ENCODE measurements around the gene C7orf57.

C7orf57 gene

DNA sequence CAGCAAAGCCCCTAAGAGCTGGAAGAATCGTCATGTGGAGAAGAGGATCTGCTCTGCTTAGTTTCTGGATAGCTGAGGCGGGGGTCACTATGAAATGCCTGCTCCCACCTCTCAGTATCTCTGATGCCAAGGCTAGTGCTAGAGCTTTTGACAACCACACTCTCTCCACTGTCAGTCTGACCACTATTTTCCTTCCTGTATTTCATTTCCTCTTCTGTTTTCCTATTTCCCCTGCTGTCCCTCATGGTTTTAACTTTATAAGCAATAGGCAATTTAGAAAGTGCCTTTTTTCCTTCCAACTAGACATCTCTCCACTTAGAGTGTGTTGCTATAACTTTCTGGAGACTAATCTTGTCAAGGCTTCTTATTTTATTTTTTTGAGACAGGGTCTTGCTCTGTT is 23.6 kb downstream of the C7orf57 start:
- Histone ChIP-seq H3K27ac (ENCODE audit: low read depth, low read length, poor library complexity, severe bottlenecking) (no peak overlapping the region), H3K4me2 (ENCODE audit: low read length) (no peak overlapping the region), H3K4me3 (ENCODE audit: low read depth, low read length, poor library complexity, severe bottlenecking) (no peak overlapping the region), H2AFZ (ENCODE audit: low read length) (no peak overlapping the region), H3F3A (ENCODE audit: insufficient read depth, low read length) (no peaks in the 10 kb centered on the region), H3K36me3 (ENCODE audit: insufficient read depth, low read length) (no peaks in the 10 kb centered on the region), H3K27me3 (ENCODE audit: insufficient read depth, low read length) (no peaks in the 10 kb centered on the region), H3K4me1 (ENCODE audit: insufficient read depth, low read length, severe bottlenecking) (no peaks in the 10 kb centered on the region), H3K9ac (ENCODE audit: low read length) (no peak overlapping the region), H3K79me2 (ENCODE audit: insufficient read depth, low read length) (no peaks in the 10 kb centered on the region), H3K9me2 (ENCODE audit: low read depth, low read length) (no peaks in the 10 kb centered on the region), H4K20me1 (ENCODE audit: insufficient read depth, low read length) (no peaks in the 10 kb centered on the region), H3K9me3 (ENCODE audit: low read length) (peaks cover 13% of the 10 kb centered on the region; the same call in 1 of the 2 replicates)
- TF ChIP-seq, protein P1, sequence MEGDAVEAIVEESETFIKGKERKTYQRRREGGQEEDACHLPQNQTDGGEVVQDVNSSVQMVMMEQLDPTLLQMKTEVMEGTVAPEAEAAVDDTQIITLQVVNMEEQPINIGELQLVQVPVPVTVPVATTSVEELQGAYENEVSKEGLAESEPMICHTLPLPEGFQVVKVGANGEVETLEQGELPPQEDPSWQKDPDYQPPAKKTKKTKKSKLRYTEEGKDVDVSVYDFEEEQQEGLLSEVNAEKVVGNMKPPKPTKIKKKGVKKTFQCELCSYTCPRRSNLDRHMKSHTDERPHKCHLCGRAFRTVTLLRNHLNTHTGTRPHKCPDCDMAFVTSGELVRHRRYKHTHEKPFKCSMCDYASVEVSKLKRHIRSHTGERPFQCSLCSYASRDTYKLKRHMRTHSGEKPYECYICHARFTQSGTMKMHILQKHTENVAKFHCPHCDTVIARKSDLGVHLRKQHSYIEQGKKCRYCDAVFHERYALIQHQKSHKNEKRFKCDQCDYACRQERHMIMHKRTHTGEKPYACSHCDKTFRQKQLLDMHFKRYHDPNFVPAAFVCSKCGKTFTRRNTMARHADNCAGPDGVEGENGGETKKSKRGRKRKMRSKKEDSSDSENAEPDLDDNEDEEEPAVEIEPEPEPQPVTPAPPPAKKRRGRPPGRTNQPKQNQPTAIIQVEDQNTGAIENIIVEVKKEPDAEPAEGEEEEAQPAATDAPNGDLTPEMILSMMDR (IDR thresholded peaks at IDR 0.05; ENCODE audit: low read length) = no peak
- no peak for TF ChIP-seq EZH2 (IDR thresholded peaks at IDR 0.05; ENCODE audit: borderline replicate concordance, low read length)

DNA sequence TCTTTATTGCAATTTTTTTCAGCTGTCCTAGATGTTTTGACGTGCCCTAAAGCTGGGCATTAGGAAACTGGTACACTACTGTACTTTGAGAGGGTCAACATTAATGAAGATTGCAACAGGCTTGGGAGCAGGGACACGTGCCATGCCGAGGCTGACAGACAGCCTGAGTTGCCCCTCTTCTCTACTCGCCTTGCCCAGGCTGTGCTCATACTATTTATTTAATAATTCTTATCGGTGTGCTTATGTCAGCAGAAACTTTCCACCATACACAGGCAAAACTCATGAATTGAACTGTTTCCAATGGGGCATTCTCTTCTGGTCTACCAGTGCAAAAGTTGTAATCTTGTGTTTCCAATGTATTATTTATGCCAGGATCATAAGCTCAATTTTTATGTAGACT is 24.4 kb downstream of the C7orf57 start:
- peaks cover 13% of the 10 kb centered on the region; the same call in 1 of the 2 replicates for H3K9me3 ChIP-seq (ENCODE audit: low read length)
- H3K9me2 ChIP-seq (ENCODE audit: low read depth, low read length) = no peaks in the 10 kb centered on the region
- H3K4me1 ChIP-seq (ENCODE audit: insufficient read depth, low read length, severe bottlenecking) = no peaks in the 10 kb centered on the region
- TF ChIP-seq, protein P1 (IDR thresholded peaks at IDR 0.05; ENCODE audit: low read length) = no peak
- no peak for TF ChIP-seq EZH2 (IDR thresholded peaks at IDR 0.05; ENCODE audit: borderline replicate concordance, low read length)
- no peak overlapping the region for H3K9ac ChIP-seq (ENCODE audit: low read length)
- H3K36me3 ChIP-seq (ENCODE audit: insufficient read depth, low read length) = no peaks in the 10 kb centered on the region
- H3K4me3 ChIP-seq (ENCODE audit: low read depth, low read length, poor library complexity, severe bottlenecking) = no peak overlapping the region
- H4K20me1 ChIP-seq (ENCODE audit: insufficient read depth, low read length) = no peaks in the 10 kb centered on the region
- no peak overlapping the region for H2AFZ ChIP-seq (ENCODE audit: low read length)
- H3K79me2 ChIP-seq (ENCODE audit: insufficient read depth, low read length) = no peaks in the 10 kb centered on the region
- H3K27me3 ChIP-seq (ENCODE audit: insufficient read depth, low read length) = no peaks in the 10 kb centered on the region
- H3K4me2 ChIP-seq (ENCODE audit: low read length) = no peak overlapping the region
- no peak overlapping the region for H3K27ac ChIP-seq (ENCODE audit: low read depth, low read length, poor library complexity, severe bottlenecking)
- H3F3A ChIP-seq (ENCODE audit: insufficient read depth, low read length) = no peaks in the 10 kb centered on the region

DNA sequence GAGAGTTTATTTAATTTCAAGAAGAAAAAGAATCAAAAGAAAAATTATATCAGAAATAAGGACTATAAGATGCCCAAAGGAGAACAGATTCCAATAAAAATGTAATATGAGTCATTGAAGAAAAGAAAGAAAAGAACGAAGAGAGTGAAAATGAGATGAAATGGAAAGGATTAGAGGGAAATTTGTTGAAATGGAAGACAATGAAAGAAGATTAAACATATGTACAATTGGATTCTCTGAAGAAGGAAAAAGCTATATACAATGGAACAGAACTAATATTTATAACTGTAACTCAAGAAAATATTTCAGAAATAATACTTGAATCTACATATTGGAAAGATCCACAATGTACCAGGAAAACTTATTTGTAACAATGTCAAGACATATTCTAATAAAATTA is 28.6 kb downstream of the C7orf57 start:
- Histone ChIP-seq H3K9me2 (ENCODE audit: low read depth, low read length) (no peaks in the 10 kb centered on the region; the same call in 1 of the 2 replicates), H3K9ac (ENCODE audit: low read length) (no peak overlapping the region), H3K27ac (ENCODE audit: low read depth, low read length, poor library complexity, severe bottlenecking) (no peak overlapping the region), H3K27me3 (ENCODE audit: insufficient read depth, low read length) (no peaks in the 10 kb centered on the region), H3K36me3 (ENCODE audit: insufficient read depth, low read length) (no peaks in the 10 kb centered on the region), H3F3A (ENCODE audit: insufficient read depth, low read length) (no peaks in the 10 kb centered on the region), H2AFZ (ENCODE audit: low read length) (no peak overlapping the region), H3K4me2 (ENCODE audit: low read length) (no peak overlapping the region), H3K79me2 (ENCODE audit: insufficient read depth, low read length) (no peaks in the 10 kb centered on the region), H3K4me1 (ENCODE audit: insufficient read depth, low read length, severe bottlenecking) (no peaks in the 10 kb centered on the region), H4K20me1 (ENCODE audit: insufficient read depth, low read length) (no peaks in the 10 kb centered on the region), H3K9me3 (ENCODE audit: low read length) (no peaks in the 10 kb centered on the region), H3K4me3 (ENCODE audit: low read depth, low read length, poor library complexity, severe bottlenecking) (no peak overlapping the region)
- TF ChIP-seq, protein P1 (IDR thresholded peaks at IDR 0.05; ENCODE audit: low read length) = no peak
- no peak for TF ChIP-seq EZH2 (IDR thresholded peaks at IDR 0.05; ENCODE audit: borderline replicate concordance, low read length)
